GM12872 (cell line): ENCODE data around the gene OTUB1.

Experiments
- CTCF ChIP-seq: IDR thresholded peaks from 3 replicates; pipeline ENCODE4 v1.5.1; 2011; ENCODE audit warnings: low read depth, mild to moderate bottlenecking, low read length, moderate library complexity; ENCODE audit not compliant: insufficient read depth

Gene OTUB1

GRCh38 chr11:63986156-63986931 lies at the start of gene OTUB1:
OTUB1 (plus strand) TSS chr11:63986438; CDS start chr11:63986457, 19 bp downstream.
- TF ChIP-seq CTCF: no peak

GRCh38 chr11:63937713-63938478 lies 48.3 kb upstream of the OTUB1 start:
- TF ChIP-seq CTCF: 0 out of 3 replicates have a peak, but pooled peaks have one; percentile 3

- TF ChIP-seq CTCF: no peak
These were observed 47.5 kb upstream of the OTUB1 start, which contains the start of gene NAA40 for GRCh38 chr11:63938479-63939396. NAA40 (plus strand) TSS chr11:63939002; CDS start chr11:63939097, 95 bp downstream.

DNA sequence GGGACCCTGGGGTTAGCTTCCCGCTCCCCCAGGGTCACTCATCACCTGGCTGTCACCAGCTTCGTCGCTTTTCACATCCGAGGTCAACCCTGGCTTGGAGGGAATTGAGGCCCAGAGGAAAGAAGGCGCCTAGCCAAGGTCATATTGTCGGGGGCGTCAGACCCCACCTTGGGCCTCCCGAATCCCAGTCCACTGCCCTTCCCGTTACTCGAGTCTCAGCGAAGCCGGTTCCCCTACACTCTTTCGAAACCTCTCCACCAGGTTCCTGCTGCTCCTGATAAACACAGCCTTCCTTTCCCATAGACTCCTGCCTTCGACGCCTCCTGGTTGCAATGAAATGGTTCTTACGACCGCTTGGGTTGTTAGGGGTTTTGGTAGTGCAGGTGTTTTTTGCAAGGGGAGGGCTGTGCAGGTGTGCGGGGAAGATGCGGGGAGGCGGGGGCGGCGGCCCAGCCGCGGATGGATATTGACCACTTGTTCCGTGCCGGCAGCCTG lies 46.8 kb upstream of the OTUB1 start:
- TF ChIP-seq CTCF: no peak

DNA sequence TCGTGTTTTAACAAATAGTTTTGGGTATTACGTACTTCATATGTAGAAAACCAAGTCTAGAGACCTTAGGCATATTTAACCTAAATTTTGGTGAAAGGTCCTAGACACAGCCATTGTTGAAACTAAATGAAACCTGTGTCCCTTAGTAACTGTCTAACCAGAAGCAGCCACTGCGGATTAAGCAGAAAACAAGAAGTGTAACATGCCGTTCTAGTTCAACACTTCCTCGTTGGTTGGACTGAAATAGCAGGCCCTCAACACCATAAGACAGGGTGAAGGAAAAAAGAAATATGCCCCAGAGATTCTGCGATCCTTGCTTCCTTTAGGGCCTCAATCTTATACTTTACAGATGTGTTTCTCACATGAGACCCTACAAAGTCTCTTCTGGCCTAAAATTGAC lies 45.5 kb upstream of the OTUB1 start:
- no peak for TF ChIP-seq CTCF

GRCh38 chr11:63941901-63942300 lies 44.3 kb upstream of the OTUB1 start:
- TF ChIP-seq CTCF: no peak
